Nephron (organoid): ENCODE measurements around the gene NOL12.

ENCODE experiments used
- H3K27ac Mint-ChIP-seq, 3 experiments: 2 replicates each; pipeline ENCODE4 v1.8.0; 2020; ENCODE audit warnings: mixed read lengths in 3 of 3, mild to moderate bottlenecking in 2 of 3, moderate library complexity in 1 of 3
- H3K27me3 Mint-ChIP-seq: 2 replicates; pipeline ENCODE4 v1.8.0; 2021; ENCODE audit warnings: low read depth, mild to moderate bottlenecking, moderate library complexity, mixed read lengths
- H3K36me3 Mint-ChIP-seq: 2 replicates; pipeline ENCODE4 v1.8.0; 2020; ENCODE audit warnings: low read depth, mixed read lengths
- H3K4me1 Mint-ChIP-seq: 2 replicates; pipeline ENCODE4 v1.8.0; 2020; ENCODE audit warnings: mixed read lengths
- H3K4me3 Mint-ChIP-seq, 3 experiments: 2 replicates each; pipeline ENCODE4 v1.8.0; 2020; ENCODE audit warnings: mild to moderate bottlenecking in 3 of 3, mixed read lengths in 3 of 3, moderate library complexity in 2 of 3
- H3K9me3 Mint-ChIP-seq: 2 replicates; pipeline ENCODE4 v1.8.0; 2020; ENCODE audit warnings: mixed read lengths
- CTCF ChIP-seq, 3 experiments: fragments of 200-600 bp; sonication (generic); IDR thresholded peaks; one replicate each; pipeline ENCODE4 v1.5.0; 2021; ENCODE audit warnings: antibody characterized with exemption in 3 of 3; ENCODE audit not compliant: unreplicated experiment in 3 of 3

The NOL12 gene

GRCh38 chr22:37672920-37673455, 13.2 kb upstream of the NOL12 start:
- no peak overlapping the region for H3K4me3 Mint-ChIP-seq
- no peak for TF ChIP-seq CTCF (IDR thresholded peaks at IDR 0.05; ENCODE audit: unreplicated experiment in 3 of 3)
- H3K27ac Mint-ChIP-seq = no peak overlapping the region
- no peaks in the 10 kb centered on the region for H3K9me3 Mint-ChIP-seq
- H3K36me3 Mint-ChIP-seq = peaks cover 4% of the 10 kb centered on the region
- no peaks in the 10 kb centered on the region for H3K27me3 Mint-ChIP-seq
- peaks cover 20% of the 10 kb centered on the region for H3K4me1 Mint-ChIP-seq

- Mint-ChIP-seq H3K9me3 (no peaks in the 10 kb centered on the region), H3K4me3 (peak overlapping the region in 1 of 3 experiments; percentile 21), H3K36me3 (peaks cover 3% of the 10 kb centered on the region), H3K27me3 (no peaks in the 10 kb centered on the region), H3K4me1 (peaks cover 22% of the 10 kb centered on the region), H3K27ac (peak overlapping the region; percentile 93 to 100 (median 99))
- no peak for TF ChIP-seq CTCF (IDR thresholded peaks at IDR 0.05; ENCODE audit: unreplicated experiment in 3 of 3)
Measured at GRCh38 chr22:37674248-37674647, 11.9 kb upstream of the NOL12 start.

- Mint-ChIP-seq H3K27me3 (no peaks in the 10 kb centered on the region), H3K4me1 (peaks cover 29% of the 10 kb centered on the region), H3K27ac (peak within 1 kb of the TSS; percentile 93 to 100 (median 99)), H3K4me3 (peak within 1 kb of the TSS; percentile 76 to 91 (median 91)), H3K9me3 (no peaks in the 10 kb centered on the region), H3K36me3 (peaks cover 6% of the 10 kb centered on the region)
- no peak for TF ChIP-seq CTCF (IDR thresholded peaks at IDR 0.05; ENCODE audit: unreplicated experiment in 3 of 3)
Measured at GRCh38 chr22:37674951-37675929, 10.9 kb upstream of the NOL12 start, which contains the start of gene LGALS1. Gene LGALS1, plus strand, starts transcription at chr22:37675636. Its CDS starts 67 bp downstream, at chr22:37675703.

GRCh38 chr22:37675930-37676735, 10.0 kb upstream of the NOL12 start:
- H3K27ac Mint-ChIP-seq = peak overlapping the region; percentile 93 to 100 (median 93)
- TF ChIP-seq CTCF (IDR thresholded peaks at IDR 0.05; ENCODE audit: unreplicated experiment in 3 of 3) = no peak
- H3K4me1 Mint-ChIP-seq = peaks cover 31% of the 10 kb centered on the region
- peak overlapping the region; percentile 76 to 91 (median 91) for H3K4me3 Mint-ChIP-seq
- H3K9me3 Mint-ChIP-seq = no peaks in the 10 kb centered on the region
- no peaks in the 10 kb centered on the region for H3K27me3 Mint-ChIP-seq
- peaks cover 6% of the 10 kb centered on the region for H3K36me3 Mint-ChIP-seq

DNA sequence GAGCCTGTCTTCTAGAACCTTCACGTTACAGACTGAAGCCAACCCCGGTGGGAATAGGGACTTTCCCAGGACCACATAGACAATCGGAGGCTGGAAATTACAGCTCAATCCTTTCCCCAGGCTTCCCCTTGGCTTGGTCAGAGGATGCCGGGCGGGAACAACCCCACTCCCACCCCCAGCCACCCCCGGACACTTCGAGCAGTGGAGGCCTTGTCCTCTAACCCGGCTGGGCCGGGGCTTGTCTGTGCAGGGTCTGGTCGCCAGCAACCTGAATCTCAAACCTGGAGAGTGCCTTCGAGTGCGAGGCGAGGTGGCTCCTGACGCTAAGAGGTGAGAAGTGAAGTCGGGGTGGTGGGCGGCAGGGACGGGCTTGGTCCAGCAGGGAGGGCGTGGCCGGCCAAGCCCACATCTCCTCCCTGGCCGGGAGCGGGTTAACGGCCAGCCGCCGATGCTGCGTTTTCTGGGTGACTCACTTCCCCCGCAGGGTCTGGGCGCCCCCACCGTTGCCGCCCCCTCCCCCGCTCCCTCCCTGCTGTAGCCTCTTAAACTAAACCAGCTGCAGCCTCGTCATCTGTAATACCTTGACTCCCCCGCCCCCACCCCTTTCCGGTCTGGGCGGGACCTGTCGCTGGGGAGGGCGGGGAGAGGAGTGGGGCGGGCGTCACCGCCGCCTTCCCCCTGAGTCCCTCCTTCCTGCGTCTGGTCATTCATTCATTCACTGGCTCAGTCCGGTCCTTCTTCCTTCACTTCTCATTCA, 9.2 kb upstream of the NOL12 start:
- H3K4me3 Mint-ChIP-seq = peak overlapping the region; percentile 76 to 91 (median 91)
- peak overlapping the region; percentile 93 to 100 (median 93) for H3K27ac Mint-ChIP-seq
- H3K36me3 Mint-ChIP-seq = peaks cover 6% of the 10 kb centered on the region
- no peaks in the 10 kb centered on the region for H3K27me3 Mint-ChIP-seq
- no peaks in the 10 kb centered on the region for H3K9me3 Mint-ChIP-seq
- H3K4me1 Mint-ChIP-seq = peaks cover 37% of the 10 kb centered on the region
- no peak for TF ChIP-seq CTCF (IDR thresholded peaks at IDR 0.05; ENCODE audit: unreplicated experiment in 3 of 3)
